Natural killer cell (primary cell): Measurements from ENCODE around the gene FKBP6. TPM values are rescaled to one million over a fixed set of nuclear protein-coding genes. Genes with fewer than 3 reads are reported as not detected.
A peak's percentile ranks its signal among the peaks of the same experiment; 100 is the strongest.
"Not testable (repeated sequence)": the region's sequence is repeated elsewhere in the genome, so short reads cannot be mapped to it uniquely, and the experiment has no call there.

Experiments used
- ATAC-seq, 3 donors: fragments of 150-1000 bp in 2 of 3; fragments of 200-7000 bp in 1 of 3; cut with Tn5 transposase; 1 replicate in 1 of 3; 2 replicates in 2 of 3; pipeline ENCODE4 v1.10.0; 2021; ENCODE audit warnings: mild to moderate bottlenecking in 2 of 3, moderate library complexity in 2 of 3
- DNase-seq, 2 donors: peaks; one replicate each; pipeline versions ENCODE4 v3.0.0 to v3.0.0-alpha.2; 2013 to 2021; ENCODE audit warnings: mixed read lengths in 1 of 2
- H3K27ac ChIP-seq: one replicate; pipeline ENCODE4 v1.5.1; 2013; ENCODE audit warnings: mild to moderate bottlenecking, low read length
- H3K27me3 ChIP-seq: one replicate; pipeline ENCODE4 v1.6.1; 2013; ENCODE audit warnings: low read length; ENCODE audit not compliant: control insufficient read depth, insufficient read depth
- H3K36me3 ChIP-seq: one replicate; pipeline ENCODE4 v1.6.1; 2013; ENCODE audit warnings: low read length; ENCODE audit not compliant: control insufficient read depth, insufficient read depth
- H3K4me1 ChIP-seq: one replicate; pipeline ENCODE4 v1.6.1; 2013; ENCODE audit warnings: low read length; ENCODE audit not compliant: control insufficient read depth, insufficient read depth
- H3K4me3 ChIP-seq: one replicate; pipeline ENCODE4 v1.5.1; 2013; ENCODE audit warnings: low read length
- H3K9me3 ChIP-seq: one replicate; pipeline ENCODE4 v1.6.1; 2013; ENCODE audit warnings: low read length; ENCODE audit not compliant: control insufficient read depth, insufficient read depth
- H3K27ac Mint-ChIP-seq, 2 donors: one replicate each; pipeline ENCODE4 v1.8.0; 2022; ENCODE audit warnings: mild to moderate bottlenecking in 2 of 2, mixed read lengths in 2 of 2, moderate library complexity in 1 of 2
- H3K27me3 Mint-ChIP-seq, 2 donors: one replicate each; pipeline ENCODE4 v1.8.0; 2022; ENCODE audit warnings: low read depth in 2 of 2, mixed read lengths in 2 of 2
- H3K36me3 Mint-ChIP-seq: one replicate; pipeline ENCODE4 v1.8.0; 2022; ENCODE audit warnings: mixed read lengths
- H3K4me1 Mint-ChIP-seq, 2 donors: one replicate each; pipeline ENCODE4 v1.8.0; 2022; ENCODE audit warnings: mixed read lengths in 2 of 2
- H3K4me3 Mint-ChIP-seq: one replicate; pipeline ENCODE4 v1.8.0; 2022; ENCODE audit warnings: mild to moderate bottlenecking, moderate library complexity, mixed read lengths
- H3K9me3 Mint-ChIP-seq, 2 donors: one replicate each; pipeline ENCODE4 v1.8.0; 2022; ENCODE audit warnings: mixed read lengths in 2 of 2
- WGBS: methylation state at CpG from one replicate; pipeline ENCODE4 v1.1.7; 2013; ENCODE audit warnings: missing lambda C conversion rate; ENCODE audit not compliant: insufficient coverage; 5-methylcytosine and 5-hydroxymethylcytosine counted together
- intact Hi-C: fragments of 100-400 bp; cut with micrococcal nuclease; formaldehyde crosslinking; loops from one replicate; pipeline ENCODE4 v1.14.2; 2022
- total RNA-seq, 4 donors: library from RNA; stranded (reverse); fragments of 120-200 nt in 1 of 4; gene quantifications; one replicate each; pipeline versions ENCODE4 v1.2.3 to v1.2.4, GENCODE V29; 2013 to 2022

The FKBP6 gene, protein sequence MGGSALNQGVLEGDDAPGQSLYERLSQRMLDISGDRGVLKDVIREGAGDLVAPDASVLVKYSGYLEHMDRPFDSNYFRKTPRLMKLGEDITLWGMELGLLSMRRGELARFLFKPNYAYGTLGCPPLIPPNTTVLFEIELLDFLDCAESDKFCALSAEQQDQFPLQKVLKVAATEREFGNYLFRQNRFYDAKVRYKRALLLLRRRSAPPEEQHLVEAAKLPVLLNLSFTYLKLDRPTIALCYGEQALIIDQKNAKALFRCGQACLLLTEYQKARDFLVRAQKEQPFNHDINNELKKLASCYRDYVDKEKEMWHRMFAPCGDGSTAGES
- not detected for total RNA-seq
- not detected for total RNA-seq (2013)

- H3K36me3 ChIP-seq, ATAC-seq, H3K27ac ChIP-seq, H3K36me3 Mint-ChIP-seq, H3K4me3 Mint-ChIP-seq, H3K9me3 ChIP-seq, H3K4me3 ChIP-seq, H3K27ac Mint-ChIP-seq, DNase-seq, H3K9me3 Mint-ChIP-seq, H3K27me3 Mint-ChIP-seq, intact Hi-C loops, H3K27me3 ChIP-seq: not testable (repeated sequence)
- WGBS: 97% methylated on average over 32 of the region's 43 CpGs
- H3K4me1 ChIP-seq: peaks cover 13% of the 10 kb centered on the region
- H3K4me1 Mint-ChIP-seq: peaks cover 9 to 11% of the 10 kb centered on the region in 2 donors
Observed at GRCh38 chr7:73327922-73328321, at the start of gene FKBP6, which contains the start of gene TRIM50. FKBP6 (plus strand) TSS chr7:73328161; CDS start chr7:73328429, 268 bp downstream. TRIM50 (minus strand) TSS chr7:73328082; CDS start chr7:73324787, 3,295 bp downstream.

- H3K27ac ChIP-seq, H3K4me1 ChIP-seq, H3K4me3 ChIP-seq, H3K27me3 ChIP-seq, H3K36me3 ChIP-seq, H3K27ac Mint-ChIP-seq, DNase-seq, H3K9me3 Mint-ChIP-seq, H3K4me1 Mint-ChIP-seq, H3K27me3 Mint-ChIP-seq, H3K9me3 ChIP-seq, H3K4me3 Mint-ChIP-seq, H3K36me3 Mint-ChIP-seq, intact Hi-C loops: not testable (repeated sequence)
- ATAC-seq: peak; percentile 56 to 77 (median 74)
- no CpG with 5 or more reads among the region's 13 CpGs for WGBS
Observed at GRCh38 chr7:73297235-73297634, 30.7 kb upstream of the FKBP6 start.

GRCh38 chr7:73297706-73298105 lies 30.3 kb upstream of the FKBP6 start:
- H3K36me3 ChIP-seq, H3K36me3 Mint-ChIP-seq, H3K4me3 ChIP-seq, H3K27me3 ChIP-seq, DNase-seq, H3K9me3 Mint-ChIP-seq, H3K4me1 ChIP-seq, intact Hi-C loops, ATAC-seq, H3K4me3 Mint-ChIP-seq, H3K4me1 Mint-ChIP-seq, H3K27me3 Mint-ChIP-seq, H3K27ac Mint-ChIP-seq, H3K27ac ChIP-seq, H3K9me3 ChIP-seq: not testable (repeated sequence)
- WGBS: 97% methylated on average over 12 of the region's 27 CpGs

DNA sequence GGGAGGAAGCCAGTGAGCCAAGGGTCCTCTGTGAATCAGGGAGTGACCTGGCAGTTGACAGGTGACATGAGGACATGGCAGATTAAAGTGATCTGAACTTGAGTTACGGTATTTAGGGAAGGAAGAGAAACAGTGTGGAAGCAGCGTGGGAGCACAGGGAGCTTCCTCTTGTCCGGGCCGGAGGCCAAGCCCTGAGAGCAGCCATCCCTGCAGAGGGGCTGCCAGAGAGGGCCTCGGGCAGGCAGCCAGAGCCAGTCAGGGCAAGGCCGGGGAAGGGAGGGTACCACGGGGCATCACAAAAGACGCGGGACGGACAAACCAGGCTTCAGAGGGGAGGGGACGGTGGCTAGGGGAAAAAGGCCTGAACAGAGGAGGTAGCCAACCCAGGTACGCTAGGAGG lies 28.1 kb upstream of the FKBP6 start:
- H3K4me3 Mint-ChIP-seq, H3K27me3 Mint-ChIP-seq, H3K4me1 ChIP-seq, H3K9me3 ChIP-seq, H3K27ac ChIP-seq, H3K27me3 ChIP-seq, H3K4me1 Mint-ChIP-seq, H3K27ac Mint-ChIP-seq, H3K4me3 ChIP-seq, DNase-seq, H3K36me3 Mint-ChIP-seq, H3K9me3 Mint-ChIP-seq, intact Hi-C loops, ATAC-seq: not testable (repeated sequence)
- 46% methylated on average over 7 of the region's 12 CpGs for WGBS
- peaks cover 13% of the 10 kb centered on the region for H3K36me3 ChIP-seq

GRCh38 chr7:73301108-73301507 lies 26.9 kb upstream of the FKBP6 start:
- H3K27ac ChIP-seq, ATAC-seq, H3K4me1 Mint-ChIP-seq, H3K27me3 ChIP-seq, intact Hi-C loops, H3K36me3 Mint-ChIP-seq, DNase-seq, H3K4me1 ChIP-seq, H3K27ac Mint-ChIP-seq, H3K9me3 ChIP-seq, H3K4me3 Mint-ChIP-seq, H3K4me3 ChIP-seq, H3K27me3 Mint-ChIP-seq, H3K9me3 Mint-ChIP-seq: not testable (repeated sequence)
- 98% methylated on average over 6 of the region's 14 CpGs for WGBS
- peaks cover 13% of the 10 kb centered on the region for H3K36me3 ChIP-seq

DNA sequence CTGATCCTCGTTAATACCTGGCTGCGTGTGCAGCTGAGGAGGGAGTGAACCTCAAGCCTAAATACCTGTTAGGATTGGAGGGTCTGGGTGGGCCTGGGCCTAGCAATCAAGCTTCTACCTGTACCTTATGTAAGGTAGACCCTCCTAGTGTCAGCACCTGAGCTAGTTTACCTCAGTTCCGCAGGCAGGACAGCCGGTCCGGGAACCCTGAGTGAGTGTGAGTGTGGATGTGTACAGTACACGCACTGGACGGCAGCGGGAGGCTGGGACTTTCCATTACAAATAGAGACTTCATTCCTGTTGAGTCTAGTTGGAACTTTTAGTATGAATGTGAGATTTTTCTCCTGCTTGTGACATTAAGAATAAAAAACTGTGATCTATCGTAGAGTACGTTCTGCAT lies 25.1 kb upstream of the FKBP6 start:
- DNase-seq, H3K27me3 Mint-ChIP-seq, H3K27me3 ChIP-seq, H3K36me3 Mint-ChIP-seq, H3K4me1 ChIP-seq, H3K4me3 ChIP-seq, H3K9me3 Mint-ChIP-seq, H3K27ac Mint-ChIP-seq, H3K27ac ChIP-seq, H3K9me3 ChIP-seq, H3K4me3 Mint-ChIP-seq, ATAC-seq, intact Hi-C loops: not testable (repeated sequence)
- H3K4me1 Mint-ChIP-seq: peaks cover 14 to 20% of the 10 kb centered on the region in 2 donors
- peaks cover 21% of the 10 kb centered on the region for H3K36me3 ChIP-seq
- 100% methylated on average over 2 of the region's 10 CpGs for WGBS
